GM19467 (cell line): ENCODE data around the gene VPS35L.

Source experiments
- ATAC-seq: cut with Tn5 transposase; IDR thresholded peaks from one replicate; pipeline ENCODE4 v1.9.1; 2021; ENCODE audit warnings: mild to moderate bottlenecking, moderate library complexity; ENCODE audit not compliant: unreplicated experiment

Gene VPS35L

DNA sequence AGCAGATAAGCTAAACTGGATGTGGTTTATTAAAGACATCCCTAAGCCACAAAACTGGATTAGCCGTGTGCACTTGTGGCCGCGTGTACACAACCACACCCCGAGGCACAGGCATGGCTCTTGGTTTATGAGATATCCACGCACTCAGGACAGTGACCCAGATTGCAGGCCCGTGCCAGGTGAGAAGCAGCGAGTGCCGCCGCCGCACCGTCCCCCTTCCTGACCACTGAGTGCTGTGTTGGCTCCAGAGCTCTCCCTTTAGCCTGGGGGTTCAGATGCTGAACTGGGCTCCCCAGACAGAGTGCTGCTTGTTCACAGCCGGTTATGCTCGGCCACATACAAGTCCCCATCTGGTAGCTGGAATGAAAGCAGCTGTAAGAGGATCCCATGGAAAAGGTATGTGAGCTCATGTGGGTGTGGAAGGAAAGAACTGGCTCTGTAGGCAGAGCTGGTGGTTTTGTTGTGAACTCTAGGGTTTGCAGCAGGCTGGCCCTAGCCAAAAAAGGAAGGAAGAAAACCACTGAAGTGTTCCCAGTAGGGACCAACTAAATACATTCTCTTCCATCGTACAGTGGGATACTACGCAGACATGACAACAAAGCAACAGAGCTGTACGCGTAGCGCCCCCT lies 133.0 kb downstream of the VPS35L start:
- ATAC-seq = no peak

- ATAC-seq = no peak
Measured at GRCh38 chr16:19689342-19689741, 133.8 kb downstream of the VPS35L start.

DNA sequence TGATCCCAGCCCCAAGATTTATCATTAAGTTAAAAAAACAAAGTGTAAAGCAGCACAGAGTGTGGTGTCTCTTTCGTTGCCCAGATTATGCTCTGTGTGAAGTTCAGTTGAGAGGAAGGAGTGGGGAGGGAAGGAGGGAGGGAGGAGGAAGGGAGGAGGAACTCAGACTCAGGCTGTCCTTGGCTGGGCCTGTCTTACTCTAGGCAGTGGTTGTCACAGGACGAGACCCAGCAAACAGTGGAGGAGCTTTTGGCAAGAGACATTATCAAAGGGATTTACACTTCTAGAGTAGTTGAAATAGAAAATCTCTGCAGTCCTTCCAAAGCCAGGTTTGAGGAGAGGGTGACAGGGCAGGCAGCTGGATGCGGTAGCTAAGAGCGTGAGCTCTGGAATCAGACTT lies 134.7 kb downstream of the VPS35L start:
- no peak for ATAC-seq

- no peak for ATAC-seq
Measured at GRCh38 chr16:19691161-19691711, 135.7 kb downstream of the VPS35L start.

- ATAC-seq = no peak
Measured at GRCh38 chr16:19694989-19695388, 139.5 kb downstream of the VPS35L start.

DNA sequence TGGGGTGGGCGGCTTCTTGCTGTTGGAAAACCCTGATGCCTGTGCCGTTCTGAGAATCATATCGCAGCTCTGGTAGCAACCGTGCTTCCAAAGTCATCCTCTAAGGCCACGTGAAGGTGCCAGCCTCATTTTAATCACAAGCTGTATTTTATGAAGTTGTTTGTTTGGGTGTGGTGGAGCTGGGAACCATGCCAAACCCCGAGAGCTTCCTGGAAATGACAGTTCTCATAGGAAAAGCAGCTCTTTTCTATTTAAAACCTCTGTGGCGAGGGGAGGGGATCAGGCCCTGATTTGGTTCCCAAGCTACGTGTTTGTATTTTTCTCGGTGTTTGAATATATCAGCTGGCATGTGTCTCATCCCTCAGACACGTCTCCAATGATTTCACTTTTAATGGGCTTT lies 140.8 kb downstream of the VPS35L start:
- no peak for ATAC-seq

DNA sequence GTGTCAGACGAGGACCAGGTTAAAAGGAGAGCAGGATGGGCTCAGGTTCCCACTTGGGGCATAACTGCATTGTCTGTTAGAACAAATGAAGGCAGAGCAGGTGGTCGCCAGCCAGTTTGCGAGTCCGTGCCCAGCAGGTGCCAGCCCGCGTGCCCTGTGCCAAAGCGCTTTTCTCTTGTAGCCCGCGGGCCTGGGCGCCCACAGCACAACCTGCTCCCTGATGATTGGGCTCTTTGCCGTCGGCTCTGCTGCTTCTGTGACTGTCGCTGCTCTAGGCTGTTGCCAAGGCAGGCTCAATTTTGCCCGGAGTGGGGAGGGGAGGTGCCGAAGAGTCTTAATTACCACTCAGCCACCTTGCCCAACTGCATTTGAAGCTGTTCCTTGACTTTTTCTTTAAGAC lies 141.5 kb downstream of the VPS35L start:
- no peak for ATAC-seq

GRCh38 chr16:19697756-19698318 lies 142.3 kb downstream of the VPS35L start:
- ATAC-seq = no peak

DNA sequence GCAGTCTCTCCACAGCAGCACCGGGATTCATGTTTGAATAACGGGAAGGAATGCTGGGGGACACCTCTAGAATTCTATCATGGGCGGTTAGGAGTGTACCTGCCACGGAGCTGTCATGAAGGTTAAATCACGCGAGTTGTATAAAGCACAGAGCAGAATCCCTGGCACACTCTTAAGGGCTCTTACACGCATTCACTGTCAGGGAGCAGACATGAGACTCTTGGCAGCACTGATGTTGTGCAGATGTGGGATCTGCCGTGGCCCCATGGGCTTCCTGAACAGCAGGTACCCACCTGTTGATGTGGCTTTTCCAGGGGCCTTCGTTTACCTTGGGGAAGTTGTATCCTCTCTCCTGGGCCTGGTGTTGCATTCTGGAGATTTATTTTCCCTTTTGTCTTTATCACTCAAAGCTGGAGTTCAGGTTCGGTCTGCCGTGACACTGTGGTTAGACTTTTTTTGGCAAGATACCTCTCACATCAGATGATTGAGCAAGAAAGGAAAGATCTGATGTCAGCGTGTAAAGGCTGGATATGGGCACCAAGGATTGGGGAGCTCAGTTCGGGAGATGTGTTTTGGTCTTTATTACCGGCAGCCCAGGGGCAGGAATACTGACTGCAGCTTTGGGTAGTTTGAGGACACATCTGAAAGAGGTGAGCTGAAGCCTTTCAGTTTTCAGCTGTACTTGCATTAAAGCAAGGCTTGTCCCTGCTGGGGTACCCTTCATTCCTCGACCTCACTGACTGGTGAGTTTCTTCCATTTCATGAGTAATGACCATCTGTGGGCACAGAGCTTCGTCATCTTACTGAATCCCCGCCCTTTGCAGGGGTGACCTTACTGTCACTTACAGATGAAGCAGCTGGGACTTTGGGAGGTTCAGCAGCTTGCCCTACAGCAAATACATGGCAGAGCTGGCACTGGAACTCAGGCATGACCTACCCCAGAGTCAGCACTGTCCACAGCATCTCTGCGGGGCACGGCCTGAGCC lies 143.3 kb downstream of the VPS35L start:
- ATAC-seq = no peak

GRCh38 chr16:19699472-19699871 lies 144.0 kb downstream of the VPS35L start:
- ATAC-seq = no peak

DNA sequence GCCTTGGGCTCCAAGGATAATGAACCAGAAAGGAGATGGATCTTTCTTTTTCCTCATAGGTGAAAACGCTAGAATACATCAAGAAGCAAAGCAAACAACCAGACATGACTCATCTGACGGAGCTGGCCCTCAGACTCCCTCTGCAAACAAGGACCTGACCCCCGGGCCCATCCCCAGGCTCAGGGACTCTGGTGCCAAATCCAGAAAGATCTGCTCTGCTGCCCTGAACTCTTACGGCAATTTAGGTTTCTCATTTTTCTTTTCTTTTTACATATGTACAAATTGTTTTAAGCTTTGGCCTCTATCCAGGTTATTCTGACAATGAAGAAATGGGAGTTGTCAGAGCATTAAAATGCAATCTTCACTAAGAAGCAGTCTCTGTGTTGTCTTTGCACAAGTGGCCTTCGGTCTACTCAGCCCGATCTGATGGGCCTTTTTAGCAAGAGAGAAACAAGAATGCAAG lies 144.8 kb downstream of the VPS35L start:
- ATAC-seq = no peak

GRCh38 chr16:19701091-19701490 lies 145.6 kb downstream of the VPS35L start:
- ATAC-seq = no peak

GRCh38 chr16:19703172-19703889 lies 147.8 kb downstream of the VPS35L start:
- ATAC-seq = no peak

GRCh38 chr16:19704321-19705145 lies 149.0 kb downstream of the VPS35L start:
- ATAC-seq = no peak

DNA sequence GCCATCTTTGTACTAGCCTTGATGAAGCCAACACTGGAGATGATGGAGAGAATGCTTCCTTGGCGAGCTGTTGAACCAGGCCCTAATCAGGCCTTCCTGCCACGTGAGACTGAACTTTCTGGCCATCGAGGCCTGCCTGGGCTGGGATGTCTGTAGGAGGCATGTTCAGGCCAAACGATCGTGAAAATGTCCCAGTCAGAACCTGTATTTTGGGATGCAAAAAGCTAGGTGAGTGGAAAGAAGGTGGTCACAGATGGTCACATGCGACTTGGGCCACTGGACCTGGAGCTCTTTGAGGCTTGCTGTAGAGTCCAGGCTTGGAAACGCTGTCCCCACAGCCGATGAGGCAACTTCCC lies 149.6 kb downstream of the VPS35L start:
- ATAC-seq = no peak

GRCh38 chr16:19705843-19706242 lies 150.3 kb downstream of the VPS35L start:
- ATAC-seq = no peak

DNA sequence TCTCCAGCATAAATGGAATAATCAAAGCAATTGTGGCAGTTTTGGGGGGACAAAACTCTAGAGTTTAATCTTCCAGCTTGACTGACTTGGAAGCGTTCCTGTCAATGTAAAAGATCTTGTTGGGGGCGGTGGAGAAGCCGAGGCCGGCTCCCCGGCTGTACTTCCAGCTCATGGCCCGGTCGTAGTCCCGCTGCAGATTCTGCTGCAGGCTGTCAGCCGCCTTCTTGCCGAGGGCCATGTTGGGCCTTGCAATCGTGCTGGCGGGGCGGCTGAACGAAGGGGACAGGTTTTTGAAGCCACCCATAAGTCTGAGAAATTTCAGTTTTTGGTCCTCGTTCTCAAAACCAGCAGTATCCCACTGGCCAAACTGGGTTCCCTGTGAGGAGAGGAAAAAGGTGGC lies 151.3 kb downstream of the VPS35L start:
- no peak for ATAC-seq

GRCh38 chr16:19707569-19708295 lies 152.2 kb downstream of the VPS35L start:
- ATAC-seq = no peak
